Measurements from ENCODE around the gene CRYL1. TPM values are rescaled to one million over a fixed set of nuclear protein-coding genes. Genes with fewer than 3 reads are reported as not detected.

The CRYL1 gene
- polyA plus RNA-seq, 1 of the 3 experiments (the other 2 are of a cell fraction): 34.8 TPM

DNA sequence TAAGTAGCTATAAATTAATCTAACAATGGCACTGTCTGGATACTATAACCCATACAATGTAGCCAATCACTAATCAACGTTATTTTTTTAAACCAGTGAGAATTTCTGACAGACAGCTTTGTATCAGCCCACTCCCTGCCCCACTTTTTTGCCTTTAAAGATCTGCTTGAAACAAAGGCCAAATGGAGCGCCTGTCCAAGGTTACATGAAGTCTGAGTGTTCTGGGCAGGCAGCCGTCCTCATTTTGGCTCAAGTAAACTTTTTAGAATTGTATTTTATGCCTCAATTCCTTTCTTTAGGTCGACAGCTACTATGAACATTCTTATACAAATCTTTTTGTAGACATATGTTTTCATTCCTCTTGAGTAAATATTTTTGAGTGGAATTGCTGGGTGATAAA is 47.5 kb upstream of the CRYL1 start:
- POLR2A ChIA-PET: no interaction called here
- WGBS (ENCODE audit: low lambda C conversion rate): 86% methylated on average over 4 of the region's 4 CpGs
- CTCF ChIA-PET: no interaction called here

DNA sequence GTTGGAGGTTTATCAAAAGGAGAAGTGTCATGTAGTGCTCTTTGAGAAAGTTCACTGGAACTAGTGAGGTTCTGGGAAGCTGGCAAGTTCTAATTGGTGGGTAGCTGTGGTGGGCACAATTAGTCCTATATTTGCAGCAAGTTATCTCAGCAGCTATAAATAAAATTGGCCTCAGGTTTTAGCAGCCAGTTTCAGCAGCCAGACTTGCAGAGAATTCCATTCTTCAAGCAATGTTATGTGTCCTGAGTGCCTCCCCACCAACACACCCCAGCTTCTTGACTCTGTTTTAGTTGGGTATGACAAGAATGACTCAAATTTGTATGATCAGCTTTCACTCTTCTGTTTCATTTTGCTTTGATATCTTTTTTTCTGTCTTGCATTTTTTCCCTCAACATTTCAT is 46.0 kb upstream of the CRYL1 start:
- Histone ChIP-seq H3K4me2 (no peak overlapping the region), H3K9me2 (no peaks in the 10 kb centered on the region), H3K9me3 (peaks cover 1% of the 10 kb centered on the region; the same call in 1 of the 2 replicates), H3K79me2 (ENCODE audit: insufficient read depth) (peaks cover 21% of the 10 kb centered on the region), H2AFZ (ENCODE audit: low read depth) (no peak overlapping the region), H3K4me1 (ENCODE audit: control insufficient read depth in 1 of 2, insufficient read depth in 2 of 2, low read depth in 1 of 2, low read length in 1 of 2) (peaks cover 4 to 7% of the 10 kb centered on the region in 2 experiments; a peak in 2 of 4 replicates), H3K36me3 (replicated peaks in 1 of 2; ENCODE audit: control insufficient read depth in 1 of 2, insufficient read depth in 2 of 2, low read length in 1 of 2) (peaks cover 0 to 24% of the 10 kb centered on the region in 2 experiments), H4K20me1 (ENCODE audit: insufficient read depth) (no peaks in the 10 kb centered on the region), H3K27me3 (ENCODE audit: insufficient read depth) (no peaks in the 10 kb centered on the region), H3F3A (replicated peaks; ENCODE audit: insufficient read depth) (peaks cover 11% of the 10 kb centered on the region), H3K27ac (ENCODE audit: low read depth in 2 of 2, low read length in 1 of 2) (no peak overlapping the region), H3K9ac (no peak overlapping the region), H3K4me3 (ENCODE audit: low read depth in 2 of 2, low read length in 1 of 2) (no peak overlapping the region)
- POLR2A ChIA-PET: no interaction called here
- CTCF ChIA-PET: interaction anchor here (0.7 kb wide), 1 partner anchor 85 kb away, joined by 5 read pairs; no protein-coding TSS in a partner anchor
- no peak for DNase-seq
- TF ChIP-seq GATA2 (CRISPR knock-in tag; IDR thresholded peaks at IDR 0.05) (no peak), POLR2AphosphoS5 (IDR thresholded peaks at IDR 0.05; ENCODE audit: low read depth, low read length) (no peak), TEAD4 (IDR thresholded peaks at IDR 0.05; ENCODE audit: borderline replicate concordance, insufficient read depth) (no peak), RXRA (IDR thresholded peaks at IDR 0.05; ENCODE audit: borderline replicate concordance, low read depth) (no peak), YY1 (IDR thresholded peaks at IDR 0.05; ENCODE audit: low read depth) (no peak), SMC3 (IDR thresholded peaks at IDR 0.05; ENCODE audit: low read depth, low read length) (no peak), FOSL2 (IDR thresholded peaks at IDR 0.05; ENCODE audit: borderline replicate concordance, low read depth) (no peak)
- TF ChIP-seq, protein P1, sequence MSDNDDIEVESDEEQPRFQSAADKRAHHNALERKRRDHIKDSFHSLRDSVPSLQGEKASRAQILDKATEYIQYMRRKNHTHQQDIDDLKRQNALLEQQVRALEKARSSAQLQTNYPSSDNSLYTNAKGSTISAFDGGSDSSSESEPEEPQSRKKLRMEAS (IDR thresholded peaks at IDR 0.05; ENCODE audit: low read depth): no peak
- TF ChIP-seq, protein P2, sequence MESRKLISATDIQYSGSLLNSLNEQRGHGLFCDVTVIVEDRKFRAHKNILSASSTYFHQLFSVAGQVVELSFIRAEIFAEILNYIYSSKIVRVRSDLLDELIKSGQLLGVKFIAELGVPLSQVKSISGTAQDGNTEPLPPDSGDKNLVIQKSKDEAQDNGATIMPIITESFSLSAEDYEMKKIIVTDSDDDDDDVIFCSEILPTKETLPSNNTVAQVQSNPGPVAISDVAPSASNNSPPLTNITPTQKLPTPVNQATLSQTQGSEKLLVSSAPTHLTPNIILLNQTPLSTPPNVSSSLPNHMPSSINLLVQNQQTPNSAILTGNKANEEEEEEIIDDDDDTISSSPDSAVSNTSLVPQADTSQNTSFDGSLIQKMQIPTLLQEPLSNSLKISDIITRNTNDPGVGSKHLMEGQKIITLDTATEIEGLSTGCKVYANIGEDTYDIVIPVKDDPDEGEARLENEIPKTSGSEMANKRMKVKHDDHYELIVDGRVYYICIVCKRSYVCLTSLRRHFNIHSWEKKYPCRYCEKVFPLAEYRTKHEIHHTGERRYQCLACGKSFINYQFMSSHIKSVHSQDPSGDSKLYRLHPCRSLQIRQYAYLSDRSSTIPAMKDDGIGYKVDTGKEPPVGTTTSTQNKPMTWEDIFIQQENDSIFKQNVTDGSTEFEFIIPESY (IDR thresholded peaks at IDR 0.05; ENCODE audit: borderline replicate concordance, low read depth): no peak

More for the DNA sequence above, 47.5 kb upstream of the CRYL1 start:
- H3K27ac ChIP-seq (ENCODE audit: low read depth in 2 of 2, low read length in 1 of 2): no peak overlapping the region
- H3K36me3 ChIP-seq (replicated peaks in 1 of 2; ENCODE audit: control insufficient read depth in 1 of 2, insufficient read depth in 2 of 2, low read length in 1 of 2): peaks cover 0 to 35% of the 10 kb centered on the region in 2 experiments
- no peak overlapping the region for H3K4me2 ChIP-seq
- TF ChIP-seq MEF2A (IDR thresholded peaks at IDR 0.05; ENCODE audit: borderline replicate concordance, low read depth) (no peak), RAD21 (IDR thresholded peaks at IDR 0.05; ENCODE audit: low read length) (no peak), CHD2 (IDR thresholded peaks at IDR 0.05; ENCODE audit: low read length, partially characterized antibody) (no peak), SIN3A (IDR thresholded peaks at IDR 0.05; ENCODE audit: borderline replicate concordance, low read depth, low read length) (no peak), TCF12 (IDR thresholded peaks at IDR 0.05) (no peak), GATA2 (CRISPR knock-in tag; IDR thresholded peaks at IDR 0.05) (no peak), MXI1 (IDR thresholded peaks at IDR 0.05; ENCODE audit: low read depth, low read length) (no peak), RXRA (IDR thresholded peaks at IDR 0.05; ENCODE audit: borderline replicate concordance, low read depth) (no peak), RCOR1 (IDR thresholded peaks at IDR 0.05; ENCODE audit: low read length) (no peak)
- H4K20me1 ChIP-seq (ENCODE audit: insufficient read depth): no peaks in the 10 kb centered on the region
- H3F3A ChIP-seq (replicated peaks; ENCODE audit: insufficient read depth): peaks cover 2% of the 10 kb centered on the region
- no peak overlapping the region for H2AFZ ChIP-seq (ENCODE audit: low read depth)
- no peaks in the 10 kb centered on the region for H3K27me3 ChIP-seq (ENCODE audit: insufficient read depth)
- H3K9ac ChIP-seq: no peak overlapping the region
- peaks cover 0 to 2% of the 10 kb centered on the region in 2 experiments; a peak in 2 of 4 replicates for H3K4me1 ChIP-seq (ENCODE audit: control insufficient read depth in 1 of 2, insufficient read depth in 2 of 2, low read depth in 1 of 2, low read length in 1 of 2)
- H3K9me2 ChIP-seq: no peaks in the 10 kb centered on the region
- peaks cover 21% of the 10 kb centered on the region for H3K79me2 ChIP-seq (ENCODE audit: insufficient read depth)
- no peak for DNase-seq
- H3K4me3 ChIP-seq (ENCODE audit: low read depth in 2 of 2, low read length in 1 of 2): no peak overlapping the region
- H3K9me3 ChIP-seq: peaks cover 6% of the 10 kb centered on the region; the same call in 1 of the 2 replicates

Measured in SK-N-SH (cell line).